ENCODE measurements around the gene NPHP4.

The NPHP4 gene

DNA sequence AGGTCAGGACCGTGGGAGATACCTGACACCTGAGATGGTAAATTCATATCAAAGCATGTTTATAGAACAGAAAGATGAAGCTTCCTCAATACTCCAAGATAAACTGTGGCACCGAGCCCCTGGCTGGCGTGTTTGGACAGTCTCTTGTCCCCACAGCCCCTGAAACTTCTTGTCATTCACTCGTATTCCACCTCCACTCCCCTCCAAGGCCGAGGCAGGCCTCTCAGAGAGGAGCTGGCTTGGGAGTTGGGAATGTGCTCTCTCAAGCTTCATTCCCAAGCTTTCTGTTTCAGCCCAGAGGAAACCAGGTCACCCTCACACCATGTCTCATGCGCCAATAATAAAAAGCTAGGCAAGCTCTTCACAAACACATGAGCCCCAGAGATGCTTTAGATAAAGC, 86.1 kb downstream of the NPHP4 start:
- peaks cover 2% of the 10 kb centered on the region for H3K36me3 ChIP-seq (ENCODE audit: insufficient read depth, insufficient read length, low read length)
- no peak for DNase-seq (ENCODE audit: low read depth, low spot score)
- no peak for TF ChIP-seq YY1 (IDR thresholded peaks at IDR 0.05; ENCODE audit: insufficient read depth, insufficient read length)
- no peak for TF ChIP-seq ZNF274 (IDR thresholded peaks at IDR 0.05; ENCODE audit: low read depth, low read length)
- no peak for TF ChIP-seq SUZ12 (IDR thresholded peaks at IDR 0.05; ENCODE audit: extremely low read depth, insufficient read depth, insufficient read length)

DNA sequence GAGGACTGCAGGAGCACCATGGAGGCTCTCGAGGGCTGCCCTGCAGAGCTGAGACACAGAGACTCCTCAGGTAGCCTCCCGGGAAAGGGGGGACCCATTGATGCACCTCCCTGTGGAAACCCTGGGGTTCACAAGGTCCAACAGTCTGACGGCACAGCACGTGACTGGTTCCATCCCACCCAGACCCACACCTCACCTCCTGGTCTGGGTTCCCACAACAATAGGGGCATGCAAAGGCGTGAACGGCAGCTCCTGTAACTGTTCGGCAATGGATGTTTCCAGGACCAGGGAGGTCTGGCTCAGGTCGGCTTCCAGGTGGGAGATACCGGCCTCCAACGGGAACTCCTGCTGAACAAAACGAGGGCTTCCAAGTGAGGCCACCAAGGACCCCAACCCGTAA, 86.8 kb downstream of the NPHP4 start:
- H3K4me3 ChIP-seq (ENCODE audit: insufficient read length, low read depth): no peak overlapping the region
- no peak overlapping the region for H3K9ac ChIP-seq (ENCODE audit: insufficient read length, low read depth)
- H3K36me3 ChIP-seq (ENCODE audit: insufficient read depth, insufficient read length, low read length): peaks cover 2% of the 10 kb centered on the region
- H3K9me3 ChIP-seq (ENCODE audit: insufficient read depth, low read length): no peaks in the 10 kb centered on the region
- TF ChIP-seq SUZ12 (IDR thresholded peaks at IDR 0.05; ENCODE audit: extremely low read depth, insufficient read depth, insufficient read length) (no peak), ZNF274 (IDR thresholded peaks at IDR 0.05; ENCODE audit: low read depth, low read length) (no peak), YY1 (IDR thresholded peaks at IDR 0.05; ENCODE audit: insufficient read depth, insufficient read length) (no peak)
- no peak for DNase-seq (ENCODE audit: low read depth, low spot score)
- H3K4me1 ChIP-seq (ENCODE audit: insufficient read depth, insufficient read length): no peaks in the 10 kb centered on the region
- no peaks in the 10 kb centered on the region for H3K27me3 ChIP-seq (ENCODE audit: insufficient read depth, insufficient read length)

More for the DNA sequence above, 86.1 kb downstream of the NPHP4 start:
- Histone ChIP-seq H3K9ac (ENCODE audit: insufficient read length, low read depth) (no peak overlapping the region), H3K4me3 (ENCODE audit: insufficient read length, low read depth) (no peak overlapping the region), H3K4me1 (ENCODE audit: insufficient read depth, insufficient read length) (no peaks in the 10 kb centered on the region), H3K27me3 (ENCODE audit: insufficient read depth, insufficient read length) (no peaks in the 10 kb centered on the region), H3K9me3 (ENCODE audit: insufficient read depth, low read length) (no peaks in the 10 kb centered on the region)

DNA sequence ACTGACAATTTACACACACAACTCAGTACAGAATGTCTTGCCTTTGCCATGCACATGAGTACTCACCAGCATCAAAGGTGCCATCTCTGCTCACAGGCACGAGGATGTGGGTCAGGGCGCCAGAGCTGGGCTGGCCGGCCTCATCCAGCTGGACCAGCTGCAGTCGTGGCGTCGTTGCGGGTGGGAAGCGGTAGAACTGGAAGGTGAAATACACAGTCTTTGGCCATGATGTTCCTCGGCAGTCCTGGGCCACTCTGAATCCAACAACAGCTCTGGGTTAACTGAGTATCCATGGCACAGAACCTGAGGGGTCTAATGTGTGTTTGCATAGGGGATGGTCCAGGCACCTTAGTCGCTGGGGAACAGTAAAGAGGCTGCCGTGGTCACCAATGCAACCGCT, 87.7 kb downstream of the NPHP4 start:
- H3K9ac ChIP-seq (ENCODE audit: insufficient read length, low read depth): no peak overlapping the region
- peaks cover 2% of the 10 kb centered on the region for H3K36me3 ChIP-seq (ENCODE audit: insufficient read depth, insufficient read length, low read length)
- H3K4me3 ChIP-seq (ENCODE audit: insufficient read length, low read depth): no peak overlapping the region
- no peaks in the 10 kb centered on the region for H3K4me1 ChIP-seq (ENCODE audit: insufficient read depth, insufficient read length)
- TF ChIP-seq YY1 (IDR thresholded peaks at IDR 0.05; ENCODE audit: insufficient read depth, insufficient read length) (no peak), SUZ12 (IDR thresholded peaks at IDR 0.05; ENCODE audit: extremely low read depth, insufficient read depth, insufficient read length) (no peak), ZNF274 (IDR thresholded peaks at IDR 0.05; ENCODE audit: low read depth, low read length) (no peak)
- no peaks in the 10 kb centered on the region for H3K27me3 ChIP-seq (ENCODE audit: insufficient read depth, insufficient read length)
- no peaks in the 10 kb centered on the region for H3K9me3 ChIP-seq (ENCODE audit: insufficient read depth, low read length)
- DNase-seq (ENCODE audit: low read depth, low spot score): no peak

DNA sequence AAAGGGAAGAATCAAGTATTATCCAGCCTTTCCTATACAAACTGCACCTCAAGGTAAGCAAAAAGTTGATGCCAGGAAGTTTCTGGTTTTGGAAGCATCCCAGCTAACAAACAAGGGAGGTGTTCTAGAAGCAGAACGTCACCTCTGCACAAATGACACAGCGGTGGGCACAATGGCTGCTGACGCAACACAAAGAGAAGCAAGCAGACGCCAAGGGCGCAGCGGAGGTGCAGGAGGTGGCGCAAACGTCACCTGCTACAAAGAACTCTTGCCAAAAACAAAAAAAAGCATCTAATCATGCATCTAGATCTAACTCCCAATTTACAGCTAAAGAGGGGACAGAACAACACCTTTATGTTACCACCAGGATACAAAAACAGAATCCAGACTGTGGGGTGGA, 88.5 kb downstream of the NPHP4 start:
- TF ChIP-seq YY1 (IDR thresholded peaks at IDR 0.05; ENCODE audit: insufficient read depth, insufficient read length): no peak
- TF ChIP-seq SUZ12 (IDR thresholded peaks at IDR 0.05; ENCODE audit: extremely low read depth, insufficient read depth, insufficient read length): no peak
- no peak for TF ChIP-seq ZNF274 (IDR thresholded peaks at IDR 0.05; ENCODE audit: low read depth, low read length)
- no peaks in the 10 kb centered on the region for H3K27me3 ChIP-seq (ENCODE audit: insufficient read depth, insufficient read length)
- no peaks in the 10 kb centered on the region for H3K9me3 ChIP-seq (ENCODE audit: insufficient read depth, low read length)
- no peaks in the 10 kb centered on the region for H3K4me1 ChIP-seq (ENCODE audit: insufficient read depth, insufficient read length)
- no peak overlapping the region for H3K9ac ChIP-seq (ENCODE audit: insufficient read length, low read depth)
- peaks cover 2% of the 10 kb centered on the region for H3K36me3 ChIP-seq (ENCODE audit: insufficient read depth, insufficient read length, low read length)
- DNase-seq (ENCODE audit: low read depth, low spot score): no peak
- H3K4me3 ChIP-seq (ENCODE audit: insufficient read length, low read depth): no peak overlapping the region

DNA sequence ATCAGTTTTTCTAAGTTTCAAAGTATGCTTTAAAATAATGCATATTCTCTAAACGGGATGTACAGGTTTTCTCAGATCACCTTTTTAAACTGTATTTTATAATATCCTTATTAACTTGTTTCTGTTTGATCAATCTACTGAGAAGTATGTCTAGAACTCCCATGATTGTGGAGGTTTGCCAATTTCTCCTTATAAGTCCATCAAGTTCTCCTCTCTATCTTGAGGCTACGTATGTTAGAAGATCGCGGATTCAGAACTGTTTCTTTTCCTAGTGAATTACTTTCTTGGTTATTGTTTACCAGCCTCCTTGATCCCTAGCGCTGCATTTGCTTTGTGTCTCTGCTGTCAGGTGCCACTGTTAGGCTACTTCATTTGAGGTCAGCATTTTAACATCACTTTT, 89.2 kb downstream of the NPHP4 start:
- TF ChIP-seq SUZ12 (IDR thresholded peaks at IDR 0.05; ENCODE audit: extremely low read depth, insufficient read depth, insufficient read length): no peak
- no peak for TF ChIP-seq YY1 (IDR thresholded peaks at IDR 0.05; ENCODE audit: insufficient read depth, insufficient read length)
- TF ChIP-seq ZNF274 (IDR thresholded peaks at IDR 0.05; ENCODE audit: low read depth, low read length): no peak
- Histone ChIP-seq H3K4me3 (ENCODE audit: insufficient read length, low read depth) (no peak overlapping the region), H3K9ac (ENCODE audit: insufficient read length, low read depth) (no peak overlapping the region), H3K9me3 (ENCODE audit: insufficient read depth, low read length) (no peaks in the 10 kb centered on the region), H3K27me3 (ENCODE audit: insufficient read depth, insufficient read length) (no peaks in the 10 kb centered on the region), H3K36me3 (ENCODE audit: insufficient read depth, insufficient read length, low read length) (peaks cover 2% of the 10 kb centered on the region), H3K4me1 (ENCODE audit: insufficient read depth, insufficient read length) (no peaks in the 10 kb centered on the region)
- no peak for DNase-seq (ENCODE audit: low read depth, low spot score)

DNA sequence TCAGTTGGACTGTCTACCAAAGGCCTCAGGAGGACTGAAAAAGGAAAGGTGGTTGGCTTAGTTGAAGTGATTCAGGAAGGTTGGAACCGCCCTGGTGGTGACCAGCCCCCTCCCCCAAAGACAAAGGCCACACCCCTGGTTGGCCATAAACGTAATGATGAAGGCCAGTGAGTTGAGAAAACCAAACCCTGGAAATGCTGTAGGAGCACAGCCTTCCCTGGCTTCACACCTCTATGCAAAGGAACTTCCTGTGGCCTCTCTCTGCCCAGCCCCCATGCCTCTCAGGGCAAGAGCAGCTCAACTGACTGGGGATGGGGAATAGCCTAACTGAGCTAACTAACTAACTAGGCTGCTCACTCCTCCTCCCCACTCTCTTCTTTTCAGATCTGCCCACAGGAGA, 90.4 kb downstream of the NPHP4 start:
- no peaks in the 10 kb centered on the region for H3K9me3 ChIP-seq (ENCODE audit: insufficient read depth, low read length)
- no peak for TF ChIP-seq SUZ12 (IDR thresholded peaks at IDR 0.05; ENCODE audit: extremely low read depth, insufficient read depth, insufficient read length)
- no peak for TF ChIP-seq YY1 (IDR thresholded peaks at IDR 0.05; ENCODE audit: insufficient read depth, insufficient read length)
- no peak for TF ChIP-seq ZNF274 (IDR thresholded peaks at IDR 0.05; ENCODE audit: low read depth, low read length)
- H3K27me3 ChIP-seq (ENCODE audit: insufficient read depth, insufficient read length): no peaks in the 10 kb centered on the region
- no peak for DNase-seq (ENCODE audit: low read depth, low spot score)
- H3K4me1 ChIP-seq (ENCODE audit: insufficient read depth, insufficient read length): no peaks in the 10 kb centered on the region
- H3K9ac ChIP-seq (ENCODE audit: insufficient read length, low read depth): no peak overlapping the region
- H3K4me3 ChIP-seq (ENCODE audit: insufficient read length, low read depth): no peak overlapping the region
- peaks cover 2% of the 10 kb centered on the region for H3K36me3 ChIP-seq (ENCODE audit: insufficient read depth, insufficient read length, low read length)

DNA sequence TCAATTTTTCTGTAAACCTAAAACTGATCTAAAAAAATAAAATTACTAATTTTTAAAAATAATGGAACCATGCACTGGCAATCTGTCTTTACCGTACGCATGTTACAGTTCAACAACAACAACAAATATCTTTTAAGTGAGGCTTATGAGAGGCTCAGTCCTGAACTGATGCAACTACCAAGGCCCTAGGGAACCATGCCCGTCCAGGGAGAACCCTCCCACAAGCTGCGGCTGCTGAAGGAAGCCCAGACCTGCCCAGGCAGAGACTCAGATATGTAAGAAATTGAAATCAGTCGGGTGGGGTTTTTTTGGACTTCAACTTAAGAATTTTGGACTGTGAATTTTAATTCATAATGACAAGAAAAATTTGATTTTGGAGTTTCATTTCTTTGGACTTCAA, 91.1 kb downstream of the NPHP4 start:
- Histone ChIP-seq H3K4me1 (ENCODE audit: insufficient read depth, insufficient read length) (no peaks in the 10 kb centered on the region), H3K9me3 (ENCODE audit: insufficient read depth, low read length) (no peaks in the 10 kb centered on the region), H3K36me3 (ENCODE audit: insufficient read depth, insufficient read length, low read length) (peaks cover 2% of the 10 kb centered on the region), H3K4me3 (ENCODE audit: insufficient read length, low read depth) (no peak overlapping the region), H3K27me3 (ENCODE audit: insufficient read depth, insufficient read length) (no peaks in the 10 kb centered on the region), H3K9ac (ENCODE audit: insufficient read length, low read depth) (no peak overlapping the region)
- TF ChIP-seq YY1 (IDR thresholded peaks at IDR 0.05; ENCODE audit: insufficient read depth, insufficient read length) (no peak), ZNF274 (IDR thresholded peaks at IDR 0.05; ENCODE audit: low read depth, low read length) (no peak), SUZ12 (IDR thresholded peaks at IDR 0.05; ENCODE audit: extremely low read depth, insufficient read depth, insufficient read length) (no peak)
- DNase-seq (ENCODE audit: low read depth, low spot score): no peak

DNA sequence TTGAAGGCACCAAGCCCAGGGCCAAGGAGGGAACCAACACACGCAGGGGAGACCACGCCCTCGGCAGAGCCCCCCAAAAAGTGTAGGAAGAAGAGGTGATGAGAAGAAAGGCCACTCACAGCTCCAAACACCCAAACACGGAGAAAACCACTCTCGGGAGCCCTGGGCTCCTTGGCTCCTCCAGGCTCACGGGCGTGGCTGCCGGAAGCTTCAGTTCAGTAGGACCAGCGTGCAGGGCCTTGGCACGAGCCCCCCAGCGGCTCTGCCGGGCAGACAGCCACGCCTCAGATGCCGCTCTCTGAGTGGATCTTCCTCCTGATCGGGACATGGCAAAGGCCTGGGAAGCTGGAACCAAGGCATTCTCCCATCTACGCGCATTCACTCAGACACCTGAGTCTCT, 94.0 kb downstream of the NPHP4 start:
- no peak for DNase-seq (ENCODE audit: low read depth, low spot score)
- no peaks in the 10 kb centered on the region for H3K9me3 ChIP-seq (ENCODE audit: insufficient read depth, low read length)
- H3K4me1 ChIP-seq (ENCODE audit: insufficient read depth, insufficient read length): no peaks in the 10 kb centered on the region
- no peak for TF ChIP-seq SUZ12 (IDR thresholded peaks at IDR 0.05; ENCODE audit: extremely low read depth, insufficient read depth, insufficient read length)
- no peak for TF ChIP-seq ZNF274 (IDR thresholded peaks at IDR 0.05; ENCODE audit: low read depth, low read length)
- no peak for TF ChIP-seq YY1 (IDR thresholded peaks at IDR 0.05; ENCODE audit: insufficient read depth, insufficient read length)
- H3K4me3 ChIP-seq (ENCODE audit: insufficient read length, low read depth): no peak overlapping the region
- no peaks in the 10 kb centered on the region for H3K27me3 ChIP-seq (ENCODE audit: insufficient read depth, insufficient read length)
- no peaks in the 10 kb centered on the region for H3K36me3 ChIP-seq (ENCODE audit: insufficient read depth, insufficient read length, low read length)
- no peak overlapping the region for H3K9ac ChIP-seq (ENCODE audit: insufficient read length, low read depth)
